ENCODE results near the gene DUSP28. TPM values are rescaled to one million over a fixed set of nuclear protein-coding genes. Genes with fewer than 3 reads are reported as not detected.

The DUSP28 gene
- total and polyA plus RNA-seq, 2 of the 8 experiments (the other 6 are each of a cell fraction or from before 2014, with no cell fraction given) = 2.1 to 2.3 TPM

- Histone ChIP-seq H2BK120ac (replicated peaks; ENCODE audit: low read depth, low read length) (no peak overlapping the region), H3K4ac (replicated peaks; ENCODE audit: insufficient read length, low read depth, low read length) (no peak overlapping the region), H3K79me2 (ENCODE audit: control insufficient read depth in 1 of 2, insufficient read depth in 2 of 2, low read length in 2 of 2) (peaks cover 4 to 29% of the 10 kb centered on the region in 2 experiments; a peak in 3 of 4 replicates), H3K27ac (ENCODE audit: low read depth, low read length) (no peak overlapping the region), H2BK5ac (ENCODE audit: low read depth, low read length) (no peak overlapping the region), H4K5ac (ENCODE audit: insufficient read length, low read depth, low read length) (no peak overlapping the region), H4K91ac (replicated peaks; ENCODE audit: insufficient read length, low read length) (no peak overlapping the region), H4K20me1 (replicated peaks in 1 of 2; ENCODE audit: control insufficient read depth in 1 of 2, insufficient read depth in 2 of 2, low read length in 2 of 2) (peaks cover 3 to 31% of the 10 kb centered on the region in 2 experiments), H3K79me1 (ENCODE audit: low read depth, low read length) (peaks cover 17% of the 10 kb centered on the region), H2BK15ac (ENCODE audit: low read length) (no peak overlapping the region), H3K14ac (ENCODE audit: insufficient read length) (no peak overlapping the region), H3K36me3 (ENCODE audit: control insufficient read depth in 2 of 4, insufficient read depth in 4 of 4, low read length in 3 of 4) (peaks cover 0 to 8% (median 6%) of the 10 kb centered on the region in 4 experiments; a peak in 4 of 8 replicates), H3K18ac (ENCODE audit: extremely low read depth, low read length) (no peak overlapping the region), H3K23me2 (ENCODE audit: low read depth, low read length) (peaks cover 7% of the 10 kb centered on the region; the same call in 1 of the 2 replicates), H3K9me3 (ENCODE audit: insufficient read depth in 2 of 2, low read depth in 1 of 2, low read length in 1 of 2) (no peaks in the 10 kb centered on the region), H3K9ac (replicated peaks in 1 of 4; ENCODE audit: extremely low read depth in 1 of 4, low read depth in 3 of 4, low read length in 3 of 4) (no peak overlapping the region), H3K27me3 (replicated peaks in 1 of 4; ENCODE audit: control insufficient read depth in 3 of 4, extremely low read depth in 1 of 4, insufficient read depth in 3 of 4, low read length in 3 of 4) (no peaks in the 10 kb centered on the region), H3K4me1 (replicated peaks in 1 of 4; ENCODE audit: control insufficient read depth in 3 of 4, insufficient read depth in 4 of 4, low read length in 3 of 4) (peaks cover 0 to 8% (median 7%) of the 10 kb centered on the region in 4 experiments; a peak in 5 of 7 replicates), H2AFZ (ENCODE audit: low read length) (no peak overlapping the region), H2BK12ac (ENCODE audit: low read depth, low read length) (no peak overlapping the region), H3K56ac (replicated peaks; ENCODE audit: insufficient read length, low read depth, low read length) (no peak overlapping the region), H2AK5ac (ENCODE audit: low read depth, low read length) (no peak overlapping the region), H3K4me3 (ENCODE audit: extremely low read depth in 1 of 4, insufficient read depth in 2 of 4, low read depth in 3 of 4, low read length in 4 of 4) (no peak overlapping the region), H2BK20ac (ENCODE audit: low read length) (no peak overlapping the region), H4K8ac (ENCODE audit: extremely low read depth, insufficient read depth, low read length) (no peak overlapping the region), H3K4me2 (ENCODE audit: insufficient read depth in 1 of 2, low read depth in 2 of 2, low read length in 2 of 2) (no peak overlapping the region), H3K23ac (ENCODE audit: insufficient read length) (no peak overlapping the region)
- POLR2A ChIA-PET (ENCODE audit: partially characterized antibody) = no interaction called here
- FAIRE-seq (no peak), DNase-seq (ENCODE audit: low read depth in 1 of 2, low spot score in 2 of 2) (no peak)
- 92% methylated on average over 6 of the region's 6 CpGs; no CpG with 5 or more reads in 1 of the 2 experiments for WGBS, 2 experiments (ENCODE audit: extremely low coverage in 1 of 2, insufficient coverage in 1 of 2, insufficient read length in 1 of 2, insufficient replicate concordance in 2 of 2, low coverage in 1 of 2, low lambda C conversion rate in 2 of 2, missing lambda C conversion rate in 1 of 2)
- CTCF ChIA-PET (ENCODE audit: partially characterized antibody) = interaction anchor here (1.4 kb wide), 1 partner anchor 13 kb away, joined by 3 read pairs; no protein-coding TSS in a partner anchor
- TF ChIP-seq BCL11A (IDR thresholded peaks at IDR 0.05; ENCODE audit: low read depth in 2 of 2, low read length in 2 of 2) (no peak), SP1 (IDR thresholded peaks at IDR 0.05; ENCODE audit: low read depth, low read length) (no peak), POU5F1 (IDR thresholded peaks at IDR 0.05; ENCODE audit: low read depth, low read length) (no peak), HDAC6 (IDR thresholded peaks at IDR 0.05; ENCODE audit: low read depth, low read length) (no peak), TAF7 (optimal IDR thresholded peaks at IDR 0.05; ENCODE audit: borderline replicate concordance, low read depth, low read length) (no peak), KDM1A (IDR thresholded peaks at IDR 0.05; ENCODE audit: borderline replicate concordance, low read length) (no peak), SIRT6 (IDR thresholded peaks at IDR 0.05; ENCODE audit: low read length) (no peak), GABPA (IDR thresholded peaks at IDR 0.05; ENCODE audit: borderline replicate concordance, insufficient read depth, low read length) (no peak), RNF2 (IDR thresholded peaks at IDR 0.05; ENCODE audit: borderline replicate concordance, low read depth, low read length, missing control alignments, poor library complexity, severe bottlenecking) (no peak), EP300 (IDR thresholded peaks at IDR 0.05; ENCODE audit: borderline replicate concordance in 1 of 2, low read depth in 2 of 2, low read length in 2 of 2) (no peak), BACH1 (IDR thresholded peaks at IDR 0.05; ENCODE audit: low read length) (no peak), TCF12 (IDR thresholded peaks at IDR 0.05; ENCODE audit: low read depth, low read length) (no peak), YY1 (IDR thresholded peaks at IDR 0.05; ENCODE audit: low read depth, low read length) (no peak), MAFK (IDR thresholded peaks at IDR 0.05; ENCODE audit: low read depth, low read length) (no peak), ZNF274 (IDR thresholded peaks at IDR 0.05; ENCODE audit: borderline replicate concordance, extremely low read depth, low read length) (no peak)
Observed at GRCh38 chr2:240591226-240591625, 31.1 kb downstream of the DUSP28 start.

Measured in H1 (cell line).